HepG2 (cell line): Measurements from ENCODE around the gene CCDC87. TPM values are rescaled to one million over a fixed set of nuclear protein-coding genes. Genes with fewer than 3 reads are reported as not detected.
"Not testable (repeated sequence)": the region's sequence is repeated elsewhere in the genome, so short reads cannot be mapped to it uniquely, and the experiment has no call there.

Source experiments
- ATAC-seq: fragments of 200-7000 bp; cut with Tn5 transposase; 3 replicates; pipeline ENCODE4 v1.9.1; 2020; ENCODE audit warnings: mild to moderate bottlenecking, moderate library complexity
- BruUV-seq: library from RNA; stranded (reverse); fragments of 400-500 nt; replicated peaks from 2 replicates; lab custom pipeline; 2021; lab: Mats Ljungman, UMichigan
- CTCF ChIA-PET: fragments of 300-600 bp; formaldehyde crosslinking; extraction: SDS; loops from one replicate; lab custom pipeline; 2021; ENCODE audit warnings: low total read pairs, inconsistent platforms, low intra/inter-chr PET ratio; lab: Yijun Ruan, JAX
- POLR2A ChIA-PET: fragments of 350-600 bp; sonication (Branson Sonifier 250); formaldehyde crosslinking; loops from one replicate; lab custom pipeline; 2020; ENCODE audit warnings: antibody characterized with exemption, inconsistent platforms; lab: Yijun Ruan, JAX
- DNase-seq: peaks from one replicate; pipeline ENCODE4 v3.0.0-alpha.2; 2015; ENCODE audit warnings: low spot score
- FAIRE-seq: peaks from 3 replicates; lab custom pipeline; 2011; peaks lifted over from hg19 to GRCh38; lab: Jason Lieb, UNC
- H2AFZ ChIP-seq: one replicate; pipeline ENCODE4 v1.6.1; 2011; ENCODE audit warnings: low read length, inconsistent platforms
- H3K27ac ChIP-seq: fragments of 300-600 bp; 3 replicates; pipeline ENCODE4 v1.8.0; 2011; ENCODE audit warnings: mixed run types, mild to moderate bottlenecking, mixed read lengths, low read length, inconsistent platforms; ENCODE audit not compliant: insufficient read depth; ENCODE audit errors: extremely low read length
- H3K27me3 ChIP-seq, 2 experiments: fragments of 200-600 bp in 1 of 2; 2 replicates in 1 of 2; 3 replicates in 1 of 2; pipeline versions ENCODE4 v1.6.0 to v1.8.0; 2011; ENCODE audit warnings: low read length in 2 of 2, mild to moderate bottlenecking in 2 of 2, moderate library complexity in 2 of 2, inconsistent platforms in 1 of 2; ENCODE audit not compliant: insufficient read depth in 2 of 2, control insufficient read depth in 1 of 2
- H3K36me3 ChIP-seq, 2 experiments: fragments of 200-600 bp in 1 of 2; replicated peaks in 1 of 2; 2 replicates in 1 of 2; 3 replicates in 1 of 2; pipeline versions ENCODE4 v1.5.1 to v1.8.0; 2011; ENCODE audit warnings: low read length in 2 of 2, inconsistent platforms in 1 of 2; ENCODE audit not compliant: insufficient read depth in 2 of 2, control insufficient read depth in 1 of 2
- H3K4me1 ChIP-seq: 2 replicates; pipeline ENCODE4 v1.5.1; 2012; ENCODE audit warnings: low read length, inconsistent platforms; ENCODE audit not compliant: insufficient read depth
- H3K4me2 ChIP-seq: 2 replicates; pipeline ENCODE4 v1.6.0; 2011; ENCODE audit warnings: low read depth, low read length, inconsistent platforms
- H3K4me3 ChIP-seq, 3 experiments: fragments of 200-600 bp in 1 of 3; sonication (generic), shearing (Covaris generic) in 1 of 3; replicated peaks in 1 of 3; 2 replicates each; pipeline ENCODE4 v1.5.1; 2011 to 2016; ENCODE audit warnings: low read length in 3 of 3, inconsistent platforms in 2 of 3, low read depth in 2 of 3, mild to moderate bottlenecking in 2 of 3, control low read depth in 1 of 3, mixed read lengths in 1 of 3; ENCODE audit not compliant: insufficient read depth in 1 of 3
- H3K79me2 ChIP-seq: one replicate; pipeline ENCODE4 v1.6.1; 2011; ENCODE audit warnings: low read length, inconsistent platforms; ENCODE audit not compliant: insufficient read depth
- H3K9ac ChIP-seq: 2 replicates; pipeline ENCODE4 v1.6.0; 2011; ENCODE audit warnings: mild to moderate bottlenecking, low read depth, low read length, inconsistent platforms; ENCODE audit not compliant: insufficient read depth
- H3K9me3 ChIP-seq: 2 replicates; pipeline ENCODE4 v1.5.1; 2012; ENCODE audit warnings: mild to moderate bottlenecking, low read length
- H4K20me1 ChIP-seq: 2 replicates; pipeline ENCODE4 v1.6.0; 2011; ENCODE audit warnings: inconsistent platforms, mild to moderate bottlenecking, low read length, moderate library complexity; ENCODE audit not compliant: insufficient read depth
- CC2D1A ChIP-seq: sonication (generic); formaldehyde crosslinking; IDR thresholded peaks from 2 replicates; pipeline ENCODE4 v1.8.1; 2023; ENCODE audit warnings: mild to moderate bottlenecking, missing genetic modification reagents
- CSRNP1 ChIP-seq: sonication (generic); formaldehyde crosslinking; IDR thresholded peaks from 2 replicates; pipeline ENCODE4 v1.8.1; 2023; ENCODE audit warnings: mild to moderate bottlenecking, missing genetic modification reagents
- EHMT2 ChIP-seq: fragments of 200-600 bp; sonication (generic); IDR thresholded peaks from 2 replicates; pipeline ENCODE4 v1.7.0; 2017; ENCODE audit warnings: antibody characterized with exemption, low read depth, low read length, borderline replicate concordance
- GATAD1 ChIP-seq: IDR thresholded peaks from 2 replicates; pipeline ENCODE4 v1.6.1; 2016; ENCODE audit warnings: missing genetic modification reagents, missing compliant biosample characterization
- KLF11 ChIP-seq: IDR thresholded peaks from 2 replicates; pipeline ENCODE4 v1.6.1; 2016; ENCODE audit warnings: missing compliant biosample characterization
- NFIB ChIP-seq: sonication (generic); formaldehyde crosslinking; IDR thresholded peaks from 2 replicates; pipeline ENCODE4 v1.9.0; 2021; ENCODE audit warnings: missing genetic modification reagents, mild to moderate bottlenecking, borderline replicate concordance
- PATZ1 ChIP-seq: sonication (generic); formaldehyde crosslinking; IDR thresholded peaks from 2 replicates; pipeline ENCODE4 v1.4.0; 2020; ENCODE audit warnings: missing genetic modification reagents
- TRIM22 ChIP-seq: fragments of 450-650 bp; IDR thresholded peaks from 2 replicates; pipeline ENCODE4 v1.6.1; 2017
- ZC3H4 ChIP-seq: sonication (generic); formaldehyde crosslinking; IDR thresholded peaks from 2 replicates; pipeline ENCODE4 v1.4.0; 2020; ENCODE audit warnings: missing genetic modification reagents, borderline replicate concordance
- ZNF703 ChIP-seq: sonication (generic); formaldehyde crosslinking; IDR thresholded peaks from 2 replicates; pipeline ENCODE4 v1.5.1; 2020; ENCODE audit warnings: missing genetic modification reagents, mild to moderate bottlenecking, moderate library complexity, borderline replicate concordance
- ZNF761 ChIP-seq: sonication (generic); formaldehyde crosslinking; conservative IDR thresholded peaks from 2 replicates; pipeline ENCODE4 v1.4.0; 2020; ENCODE audit warnings: mild to moderate bottlenecking, missing genetic modification reagents
- ZXDC ChIP-seq: sonication (generic); formaldehyde crosslinking; IDR thresholded peaks from 2 replicates; pipeline ENCODE4 v1.5.0; 2020; ENCODE audit warnings: mild to moderate bottlenecking, missing genetic modification reagents
- WGBS: methylation state at CpG from one replicate; pipeline ENCODE4 v1.1.6; 2017; ENCODE audit warnings: low lambda C conversion rate; 5-methylcytosine and 5-hydroxymethylcytosine counted together
- in situ Hi-C: cut with HindIII; loops from 2 replicates; pipeline ENCODE4 v1.10.0; 2017; ENCODE audit warnings: low pct_unique_long_range_greater_than_20kb; ENCODE audit not compliant: extremely low pct_ligation_motif_present
- intact Hi-C: fragments of 100-400 bp; cut with micrococcal nuclease; formaldehyde crosslinking; loops from one replicate; pipeline ENCODE4 v1.10.0; 2022; ENCODE audit not compliant: unreplicated experiment
- polyA plus RNA-seq, 8 experiments: library from polyadenylated mRNA; depleted of rRNA in 3 of 8; stranded (reverse) in 7 of 8; unstranded in 1 of 8; fragments of >200 nt; fragmentation: Illumina TruSeq in 4 of 8; extraction: Trizol in 4 of 8; gene quantifications; 2 replicates each; pipeline versions ENCODE4 v1.2.1 to v1.2.3, GENCODE V29; 2011 to 2016; ENCODE audit warnings: low read depth in 4 of 8, missing spikeins in 1 of 8, mixed read lengths in 1 of 8; ENCODE audit not compliant: insufficient read depth in 1 of 8
- total RNA-seq, 5 experiments: library from RNA; depleted of rRNA; stranded (reverse); fragments of >200 nt; fragmentation: Illumina TruSeq; extraction: Trizol; gene quantifications; 2 replicates each; pipeline ENCODE4 v1.2.3, GENCODE V29; 2016; ENCODE audit warnings: low read depth in 1 of 5

Gene CCDC87
- total and polyA plus RNA-seq, 2 of the 13 experiments (the other 11 are each of a cell fraction or from before 2014, with no cell fraction given) = 0.05 to 0.42 TPM

- TF ChIP-seq PATZ1 = peak; percentile 74
- TF ChIP-seq TRIM22 = no peak
- TF ChIP-seq CSRNP1 = no peak
- no peak for TF ChIP-seq KLF11 (CRISPR knock-in tag)
- TF ChIP-seq GATAD1 = 0 out of 2 replicates have a peak, but pooled peaks have one; percentile 33
- 0 out of 2 replicates have a peak, but pooled peaks have one; percentile 76 for TF ChIP-seq ZXDC
- no peak for TF ChIP-seq ZC3H4 (CRISPR knock-in tag)
- no peak for TF ChIP-seq NFIB
- TF ChIP-seq CC2D1A (CRISPR knock-in tag) = no peak
- no peak for TF ChIP-seq ZNF703 (CRISPR knock-in tag)
- no peak for TF ChIP-seq EHMT2
- TF ChIP-seq ZNF761 = 0 out of 2 replicates have a peak, but pooled peaks have one; percentile 60
Measured at GRCh38 chr11:66545701-66546367, 47.0 kb downstream of the CCDC87 start, which contains the start of gene ZDHHC24 (continued).

GRCh38 chr11:66544952-66545351, 47.9 kb downstream of the CCDC87 start:
- TSS peak; percentile 82 for BruUV-seq
- FAIRE-seq, H3K9me3 ChIP-seq, in situ Hi-C loops, CTCF ChIA-PET, H3K36me3 ChIP-seq, H3K27ac ChIP-seq, ATAC-seq, H4K20me1 ChIP-seq, H2AFZ ChIP-seq, intact Hi-C loops, DNase-seq, H3K27me3 ChIP-seq, H3K79me2 ChIP-seq: not testable (repeated sequence)
- peak overlapping the region; percentile 79 for H3K9ac ChIP-seq
- peak overlapping the region; percentile 97 for H3K4me2 ChIP-seq
- H3K4me3 ChIP-seq = peak overlapping the region; percentile 69 to 93 (median 83)
- POLR2A ChIA-PET = interaction anchor here (0.9 to 2.9 kb wide), 7 partner anchors 13 to 133 kb away, joined by 4 to 17 read pairs (median 9); partner anchors contain the start of genes DPP3, RBM14, RBM4 and RBM4B
- 22% methylated on average over 14 of the region's 14 CpGs for WGBS
- H3K4me1 ChIP-seq = peaks cover 39% of the 10 kb centered on the region
